Measurements from ENCODE around the gene QKI.
A peak's percentile ranks its signal among the peaks of the same experiment; 100 is the strongest.

The QKI gene

GRCh38 chr6:163439997-163440396, 25.5 kb downstream of the QKI start:
- no peak for DNase-seq
- H3K4me3 ChIP-seq (ENCODE audit: low read depth, low read length): no peak overlapping the region
- H3K27ac ChIP-seq: no peak overlapping the region
- no peak for TF ChIP-seq CTCF (IDR thresholded peaks at IDR 0.05; ENCODE audit: low read depth, low read length, missing control alignments)
- in situ Hi-C loops (cut with HindIII; ENCODE audit: low pct_ligation_motif_present, low sequenced_read_pairs): no loop called here
- H3K27me3 ChIP-seq (replicated peaks): no peaks in the 10 kb centered on the region
- no peaks in the 10 kb centered on the region for H3K36me3 ChIP-seq (replicated peaks)

GRCh38 chr6:163442336-163442735, 27.8 kb downstream of the QKI start:
- no peak for DNase-seq
- Histone ChIP-seq H3K36me3 (replicated peaks) (no peaks in the 10 kb centered on the region), H3K27me3 (replicated peaks) (no peaks in the 10 kb centered on the region), H3K4me3 (ENCODE audit: low read depth, low read length) (no peak overlapping the region), H3K27ac (no peak overlapping the region)
- in situ Hi-C loops (cut with HindIII; ENCODE audit: low pct_ligation_motif_present, low sequenced_read_pairs): no loop called here
- no peak for TF ChIP-seq CTCF (IDR thresholded peaks at IDR 0.05; ENCODE audit: low read depth, low read length, missing control alignments)

DNA sequence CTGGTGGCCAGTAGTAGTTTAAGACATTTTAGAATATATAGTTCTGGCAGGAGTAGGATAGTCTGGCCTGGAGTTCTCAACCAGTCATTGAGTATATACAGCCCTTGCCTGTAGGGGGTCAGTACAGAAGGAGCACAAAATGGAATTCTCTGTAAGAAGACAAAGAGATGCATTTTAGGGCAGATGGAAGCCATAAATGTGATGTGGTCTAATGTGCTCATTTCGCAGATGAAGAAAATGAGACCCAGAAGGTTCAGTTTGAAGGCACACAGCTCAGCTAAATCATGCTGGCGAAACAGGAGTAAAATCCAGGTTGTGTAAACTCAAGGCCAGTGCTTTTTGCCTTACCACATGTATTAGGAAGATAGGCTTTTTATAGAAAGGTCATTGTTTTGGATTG, 29.6 kb downstream of the QKI start:
- in situ Hi-C loops (cut with HindIII; ENCODE audit: low pct_ligation_motif_present, low sequenced_read_pairs): no loop called here
- H3K36me3 ChIP-seq (replicated peaks): no peaks in the 10 kb centered on the region
- TF ChIP-seq CTCF (IDR thresholded peaks at IDR 0.05; ENCODE audit: low read depth, low read length, missing control alignments): peak; percentile 35
- no peak overlapping the region for H3K27ac ChIP-seq
- no peak overlapping the region for H3K4me3 ChIP-seq (ENCODE audit: low read depth, low read length)
- no peaks in the 10 kb centered on the region for H3K27me3 ChIP-seq (replicated peaks)
- no peak for DNase-seq

DNA sequence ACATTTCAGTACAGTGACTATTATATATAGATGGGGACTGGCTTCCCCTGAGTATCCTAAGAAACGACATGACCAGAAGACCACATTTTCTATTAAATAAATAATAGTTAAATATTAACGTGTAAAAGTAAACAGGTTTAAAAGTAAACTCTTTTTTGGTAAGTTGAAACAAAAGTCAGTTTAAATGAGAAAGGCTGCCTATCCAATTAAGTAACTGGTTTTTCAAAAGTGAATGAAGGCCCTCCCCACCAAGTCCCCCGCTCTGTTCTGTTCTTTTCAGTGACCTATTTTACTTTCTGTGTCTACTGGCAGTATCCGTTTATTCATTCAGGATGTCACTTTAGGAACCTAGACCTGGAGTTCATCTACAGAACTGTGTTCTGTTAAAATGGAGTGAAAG, 32.0 kb downstream of the QKI start:
- Histone ChIP-seq H3K36me3 (replicated peaks) (no peaks in the 10 kb centered on the region), H3K27ac (no peak overlapping the region), H3K27me3 (replicated peaks) (no peaks in the 10 kb centered on the region), H3K4me3 (ENCODE audit: low read depth, low read length) (no peak overlapping the region)
- no peak for DNase-seq
- TF ChIP-seq CTCF (IDR thresholded peaks at IDR 0.05; ENCODE audit: low read depth, low read length, missing control alignments): no peak
- in situ Hi-C loops (cut with HindIII; ENCODE audit: low pct_ligation_motif_present, low sequenced_read_pairs): no loop called here

- DNase-seq: no peak
- Histone ChIP-seq H3K27ac (no peak overlapping the region), H3K4me3 (ENCODE audit: low read depth, low read length) (no peak overlapping the region), H3K27me3 (replicated peaks) (no peaks in the 10 kb centered on the region), H3K36me3 (replicated peaks) (no peaks in the 10 kb centered on the region)
- in situ Hi-C loops (cut with HindIII; ENCODE audit: low pct_ligation_motif_present, low sequenced_read_pairs): no loop called here
- TF ChIP-seq CTCF (IDR thresholded peaks at IDR 0.05; ENCODE audit: low read depth, low read length, missing control alignments): no peak
Observed at GRCh38 chr6:163449076-163449475, 34.6 kb downstream of the QKI start.

- no peak overlapping the region for H3K4me3 ChIP-seq (ENCODE audit: low read depth, low read length)
- H3K27me3 ChIP-seq (replicated peaks): no peaks in the 10 kb centered on the region
- H3K36me3 ChIP-seq (replicated peaks): no peaks in the 10 kb centered on the region
- in situ Hi-C loops (cut with HindIII; ENCODE audit: low pct_ligation_motif_present, low sequenced_read_pairs): no loop called here
- no peak for TF ChIP-seq CTCF (IDR thresholded peaks at IDR 0.05; ENCODE audit: low read depth, low read length, missing control alignments)
- no peak overlapping the region for H3K27ac ChIP-seq
- DNase-seq: no peak
Observed at GRCh38 chr6:163454425-163454824, 39.9 kb downstream of the QKI start.
